Choroid plexus epithelial cell (primary cell): Measurements from ENCODE around the gene SYNE2.

Experiments used
- DNase-seq: peaks from one replicate; pipeline ENCODE4 v3.0.0-alpha.2; 2010; ENCODE audit warnings: low read depth
- H3K4me3 ChIP-seq: 2 replicates; pipeline ENCODE4 v1.5.1; 2011; ENCODE audit warnings: low read depth, mild to moderate bottlenecking, control low read depth, low read length, moderate library complexity
- CTCF ChIP-seq: conservative IDR thresholded peaks from 2 replicates; pipeline ENCODE4 v1.5.1; 2011; ENCODE audit warnings: low read depth, mild to moderate bottlenecking, control low read depth, inconsistent platforms, low read length, moderate library complexity

The SYNE2 gene

GRCh38 chr14:64060199-64060545, 207.4 kb downstream of the SYNE2 start:
- H3K4me3 ChIP-seq: no peak overlapping the region
- DNase-seq: no peak
- no peak for TF ChIP-seq CTCF

DNA sequence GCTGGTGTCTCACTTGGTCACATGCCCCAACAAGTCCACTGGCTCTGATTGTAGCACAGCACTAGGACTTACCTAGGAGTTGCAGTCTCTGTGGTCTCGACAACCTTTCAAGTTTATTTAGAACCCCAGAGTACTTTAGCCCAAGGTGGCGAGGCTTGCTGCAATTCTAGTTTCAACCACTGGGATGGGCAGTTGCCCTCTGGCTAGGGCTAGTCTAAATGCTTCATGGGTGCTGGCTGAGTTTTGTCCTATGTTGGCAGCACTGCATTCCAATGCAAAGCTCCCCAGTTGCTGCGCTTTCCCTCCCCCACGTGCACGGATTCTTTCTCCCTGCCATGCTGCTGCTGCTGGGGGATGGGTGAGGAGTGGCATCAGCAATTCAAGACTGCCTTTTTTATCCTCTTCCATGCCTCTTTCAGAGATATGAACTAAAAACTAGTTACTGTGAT, 207.9 kb downstream of the SYNE2 start:
- no peak overlapping the region for H3K4me3 ChIP-seq
- peak; percentile 69 for TF ChIP-seq CTCF
- peak; percentile 48 for DNase-seq

- no peak overlapping the region for H3K4me3 ChIP-seq
- DNase-seq: no peak
- no peak for TF ChIP-seq CTCF
These were observed 208.3 kb downstream of the SYNE2 start for GRCh38 chr14:64061115-64061514.

DNA sequence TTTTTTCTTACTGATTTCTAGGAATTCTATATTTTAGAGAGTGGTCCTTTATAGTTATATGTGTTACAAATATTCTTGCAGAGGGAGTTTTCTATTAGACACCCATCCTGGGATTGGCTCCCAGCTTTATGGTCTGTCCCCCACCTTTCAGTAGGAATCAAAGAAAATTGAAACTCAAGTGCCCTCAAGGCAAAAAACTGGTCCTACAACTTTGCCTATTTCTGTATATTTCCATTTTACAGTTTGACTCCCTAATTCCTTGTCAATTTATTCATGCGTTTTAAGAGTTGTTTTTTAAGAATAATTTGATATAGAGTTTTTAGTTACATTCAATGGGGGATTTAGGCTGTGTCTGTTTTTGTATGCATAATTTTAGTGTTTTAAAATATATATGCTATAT, 208.9 kb downstream of the SYNE2 start:
- no peak for DNase-seq
- no peak for TF ChIP-seq CTCF
- H3K4me3 ChIP-seq: no peak overlapping the region

- H3K4me3 ChIP-seq: no peak overlapping the region
- DNase-seq: no peak
- no peak for TF ChIP-seq CTCF
These were observed 209.7 kb downstream of the SYNE2 start for GRCh38 chr14:64062381-64063115.

- DNase-seq: no peak
- no peak overlapping the region for H3K4me3 ChIP-seq
- TF ChIP-seq CTCF: no peak
These were observed 211.6 kb downstream of the SYNE2 start for GRCh38 chr14:64064447-64064846.

- H3K4me3 ChIP-seq: no peak overlapping the region
- no peak for TF ChIP-seq CTCF
- no peak for DNase-seq
These were observed 217.0 kb downstream of the SYNE2 start for GRCh38 chr14:64069634-64070359.
